Forelimb muscle (tissue), 1 donor: ENCODE data around the gene PRKCE. TPM values are rescaled to one million over a fixed set of nuclear protein-coding genes. Genes with fewer than 3 reads are reported as not detected.

Source experiments
- DNase-seq: peaks from one replicate; pipeline ENCODE4 v3.0.0-alpha.2; 2013; ENCODE audit warnings: low read depth
- polyA plus RNA-seq: library from polyadenylated mRNA; unstranded; fragments of 120-200 nt; gene quantifications from one replicate; pipeline ENCODE4 v1.2.1, GENCODE V29; 2013; ENCODE audit not compliant: insufficient read length

Gene PRKCE
- polyA plus RNA-seq, 1 donor, result 5.1 TPM

- DNase-seq, result no peak
Measured at GRCh38 chr2:45932278-45932975, 281.0 kb downstream of the PRKCE start.

GRCh38 chr2:45935791-45936622 lies 284.5 kb downstream of the PRKCE start:
- DNase-seq, result peak; percentile 60

GRCh38 chr2:45936623-45936979 lies 285.1 kb downstream of the PRKCE start:
- DNase-seq, result no peak

DNA sequence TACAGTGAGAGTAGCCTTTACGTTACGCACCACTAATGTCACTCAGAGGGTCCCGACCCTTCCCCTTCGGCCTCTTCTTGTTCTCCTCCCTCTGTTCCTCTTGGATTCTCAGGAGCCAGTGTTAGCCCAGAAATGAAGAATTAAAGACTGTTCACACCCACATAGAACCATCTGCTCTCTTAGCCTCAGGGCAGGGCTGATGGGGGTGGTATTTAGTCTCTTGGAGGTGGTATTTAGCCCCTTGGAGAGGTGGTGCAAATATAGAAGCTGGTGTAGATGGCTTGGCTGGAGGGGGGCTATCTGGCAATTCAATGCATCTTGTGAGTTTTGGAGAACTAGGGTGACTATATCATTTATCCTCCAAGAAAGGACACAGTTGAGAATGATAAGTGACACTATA lies 286.5 kb downstream of the PRKCE start:
- DNase-seq, result no peak

DNA sequence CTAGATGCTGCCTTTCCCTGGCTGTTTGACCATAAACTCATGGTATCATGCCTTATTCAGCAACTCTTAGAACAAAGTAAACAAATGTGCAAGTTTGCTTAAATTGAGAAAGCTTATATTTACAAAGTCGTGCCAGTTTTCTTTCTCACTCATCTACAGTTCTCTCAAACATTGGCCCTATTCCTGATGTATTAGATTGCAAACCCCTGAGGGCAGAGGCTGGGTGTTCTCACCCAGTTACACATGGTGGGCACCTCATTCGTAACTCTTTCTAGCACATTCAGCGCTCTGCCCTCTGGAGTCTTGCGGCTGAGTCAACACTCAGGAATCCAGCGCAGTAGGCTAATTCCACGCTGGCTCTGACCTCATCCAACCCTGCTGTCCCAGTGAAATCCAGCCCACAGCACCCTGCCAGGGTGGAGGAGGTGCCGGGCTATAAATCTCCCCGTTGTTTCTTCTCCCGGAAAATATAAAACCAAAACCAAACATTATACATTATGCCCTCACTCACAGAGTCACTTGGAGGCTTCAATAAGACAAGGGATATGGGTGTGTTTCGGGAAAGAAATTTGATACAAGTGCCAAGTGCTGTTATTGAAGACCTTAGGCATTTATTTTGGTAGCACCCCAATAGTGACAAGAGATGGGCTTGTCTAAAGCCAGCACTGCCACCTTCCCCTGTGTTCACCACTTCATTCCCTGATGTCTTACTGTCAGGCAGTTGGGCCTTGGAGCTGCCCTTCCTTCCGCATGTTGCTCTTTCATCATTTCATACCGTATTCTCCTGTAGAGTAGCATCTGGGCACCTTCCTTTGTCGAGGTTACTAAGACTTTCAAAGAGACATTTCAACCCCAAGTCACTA lies 287.4 kb downstream of the PRKCE start:
- DNase-seq, result no peak

- DNase-seq, result no peak
Measured at GRCh38 chr2:45941531-45942236, 290.2 kb downstream of the PRKCE start.

DNA sequence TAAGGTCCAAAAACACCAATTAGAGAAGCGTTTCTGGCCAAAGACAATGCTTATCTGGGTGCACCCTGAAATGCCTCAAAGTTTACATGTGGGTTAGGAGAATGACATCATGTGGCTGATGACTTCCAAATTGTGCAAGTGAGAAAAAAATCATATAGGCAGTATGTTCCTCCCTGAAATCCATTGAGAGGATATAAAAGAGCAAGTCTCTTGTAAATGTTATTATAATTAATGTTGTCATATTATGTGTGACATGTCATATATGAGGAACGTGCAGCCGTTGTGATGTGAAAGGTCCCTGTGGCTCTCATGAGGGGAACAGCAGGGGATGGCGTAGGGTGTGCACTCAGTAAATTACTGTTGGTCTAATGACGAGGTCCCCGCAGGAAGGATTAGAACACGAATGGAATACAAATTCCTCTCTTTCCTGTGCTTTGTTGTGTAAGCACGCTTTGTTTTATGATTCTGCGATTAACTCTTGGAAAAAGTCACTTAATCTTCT lies 290.8 kb downstream of the PRKCE start:
- no peak for DNase-seq

DNA sequence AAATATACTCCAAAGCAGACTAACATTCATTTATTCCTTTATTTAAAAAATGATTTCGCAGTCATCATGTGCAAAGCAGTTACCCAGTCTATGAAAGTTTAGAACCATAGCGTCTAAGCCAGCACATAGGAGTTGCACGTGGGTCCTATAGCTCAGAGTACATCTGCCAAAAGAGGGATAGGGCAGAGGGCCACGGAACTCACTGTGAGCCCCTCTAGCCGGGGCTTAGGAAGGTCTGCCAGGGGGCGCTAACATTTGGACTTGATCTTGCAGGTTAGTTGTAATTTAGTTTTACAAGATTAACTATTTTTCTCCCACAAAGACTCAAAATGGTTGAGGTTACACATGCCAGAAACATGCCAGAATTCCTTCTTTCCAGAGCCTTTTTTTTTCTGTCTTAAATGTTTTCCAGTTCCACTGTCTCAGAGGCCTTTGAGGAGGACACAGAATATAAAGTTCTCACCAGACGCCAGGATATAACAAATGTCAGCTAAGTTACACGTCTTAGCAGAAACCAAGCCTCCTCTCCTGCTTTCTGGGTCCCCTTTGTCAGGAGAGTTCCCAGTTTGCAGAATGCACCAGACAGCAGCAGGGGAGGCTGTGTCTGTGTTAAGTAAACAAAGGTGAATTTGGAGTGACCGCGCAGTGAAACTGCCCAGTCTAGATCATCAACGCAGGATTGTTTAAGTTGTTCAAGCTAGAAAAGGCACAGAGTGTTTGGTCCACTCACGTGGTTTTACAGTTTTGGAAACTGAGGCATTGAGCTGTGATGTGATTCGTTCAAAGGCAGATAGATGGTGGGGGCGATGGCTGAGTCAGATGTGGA lies 292.0 kb downstream of the PRKCE start:
- no peak for DNase-seq

GRCh38 chr2:45944074-45944473 lies 292.6 kb downstream of the PRKCE start:
- no peak for DNase-seq

DNA sequence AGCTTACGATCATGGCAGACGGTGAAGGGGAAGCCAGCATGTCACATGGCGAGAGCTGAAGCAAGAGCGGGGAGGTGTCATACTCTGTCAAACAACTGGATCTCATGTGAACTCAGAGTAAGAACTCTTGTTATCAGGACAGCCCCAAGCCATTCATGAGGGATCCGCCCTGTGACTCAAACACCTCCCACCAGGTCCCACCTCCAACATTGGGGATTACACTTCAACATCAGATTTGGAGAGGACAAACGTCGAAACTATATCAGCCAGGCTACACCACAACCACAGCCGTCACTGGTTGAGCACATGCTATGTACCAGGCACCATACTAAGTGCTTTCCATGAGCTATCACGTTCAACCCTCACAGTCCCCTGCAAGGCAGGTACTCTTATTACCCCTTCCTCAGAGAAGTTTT lies 293.8 kb downstream of the PRKCE start:
- DNase-seq, result no peak

DNA sequence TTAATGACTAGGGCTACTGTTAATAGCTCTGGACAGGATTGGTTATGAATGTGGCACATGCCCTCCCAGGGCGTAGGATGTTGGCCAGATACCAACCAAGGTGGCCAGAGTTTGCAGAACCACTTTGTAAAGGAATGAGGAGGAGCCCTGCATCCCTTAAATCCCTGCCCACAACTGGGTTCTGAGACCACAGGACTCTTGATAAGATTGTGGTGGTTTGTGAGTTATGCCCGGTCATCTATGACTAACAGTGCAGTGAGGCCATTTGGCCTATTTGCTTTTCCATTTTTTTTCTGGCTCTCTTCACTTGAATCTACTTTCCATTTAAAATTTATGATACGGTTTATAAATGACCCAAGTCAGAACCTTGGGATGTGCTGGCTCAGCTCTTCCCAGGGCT lies 294.5 kb downstream of the PRKCE start:
- no peak for DNase-seq

DNA sequence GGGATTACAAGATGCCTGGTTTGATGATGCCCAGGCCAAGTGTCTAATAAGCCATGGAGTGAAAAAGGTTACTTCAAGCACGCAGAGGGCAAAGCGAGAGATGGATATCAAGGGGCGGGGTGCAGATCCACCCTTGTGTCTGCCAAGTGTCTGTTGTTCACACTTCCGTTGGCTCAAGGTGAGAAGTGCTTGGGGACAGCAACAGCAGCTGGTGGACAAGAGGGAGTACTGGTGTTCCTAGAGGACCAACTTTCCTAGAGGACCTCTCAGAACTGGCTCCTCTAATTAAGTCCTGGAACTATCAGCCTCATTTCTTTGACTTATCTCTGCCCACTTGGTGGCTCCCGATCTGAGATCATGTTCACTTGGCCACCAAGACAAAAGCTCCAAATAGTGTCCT lies 299.1 kb downstream of the PRKCE start:
- DNase-seq, result no peak

- no peak for DNase-seq
Measured at GRCh38 chr2:45951025-45951727, 299.7 kb downstream of the PRKCE start.

GRCh38 chr2:45952591-45952990 lies 301.1 kb downstream of the PRKCE start:
- DNase-seq, result no peak

DNA sequence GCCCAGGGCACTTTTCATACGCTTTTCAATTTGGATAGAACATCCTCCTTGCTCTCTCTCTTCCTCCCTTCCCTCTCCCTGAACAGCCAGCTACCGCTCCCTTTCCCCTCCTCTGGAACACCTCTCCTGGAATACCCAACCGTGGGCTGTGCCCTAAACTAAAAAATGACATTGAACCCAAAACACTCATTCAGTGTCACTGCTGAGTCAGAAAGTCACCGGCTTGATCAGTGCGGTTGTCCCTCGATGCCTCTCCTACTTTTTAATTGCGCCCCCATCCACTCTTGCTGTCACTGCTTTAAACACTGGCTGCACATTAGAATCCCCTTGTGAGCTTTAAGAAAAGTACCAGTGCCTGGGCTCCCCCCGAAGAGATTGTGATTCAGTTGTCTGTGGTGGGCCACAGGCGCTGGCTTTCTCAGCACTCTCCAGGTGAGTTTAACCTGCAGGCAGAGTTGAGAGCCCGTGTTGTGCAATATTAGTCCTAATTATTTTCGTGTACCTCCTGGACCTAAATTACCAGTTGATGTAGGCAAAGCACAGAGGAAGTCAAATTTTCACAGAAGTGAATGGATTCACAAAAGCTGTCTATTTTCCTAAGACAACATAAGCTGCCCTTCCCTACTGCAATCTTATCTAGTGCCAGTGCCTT lies 302.0 kb downstream of the PRKCE start:
- DNase-seq, result no peak

GRCh38 chr2:45954233-45954850 lies 302.9 kb downstream of the PRKCE start:
- DNase-seq, result no peak

- DNase-seq, result no peak
Measured at GRCh38 chr2:45957533-45958227, 306.2 kb downstream of the PRKCE start.
